GM18519 (cell line): Measurements from ENCODE around the gene LTA.

Experiments
- ATAC-seq: cut with Tn5 transposase; IDR thresholded peaks from one replicate; pipeline ENCODE4 v1.9.1; 2021; ENCODE audit warnings: mild to moderate bottlenecking, moderate library complexity; ENCODE audit not compliant: unreplicated experiment, low FRiP score

LTA gene

GRCh38 chr6:31572041-31572911 lies at the start of gene LTA:
Gene LTA (plus strand): TSS chr6:31572289. CDS start chr6:31572743, 454 bp downstream.
- ATAC-seq: no peak

GRCh38 chr6:31525553-31525931 lies 46.5 kb upstream of the LTA start:
- no peak for ATAC-seq

GRCh38 chr6:31525932-31526591 lies 46.0 kb upstream of the LTA start:
- no peak for ATAC-seq

GRCh38 chr6:31528307-31528777 lies 43.7 kb upstream of the LTA start:
- no peak for ATAC-seq

- no peak for ATAC-seq
These were observed 43.2 kb upstream of the LTA start, which contains the start of gene MCCD1 for GRCh38 chr6:31528821-31529328. Gene MCCD1 (plus strand): TSS chr6:31528962. CDS start chr6:31529015, 53 bp downstream.

GRCh38 chr6:31529329-31530150 lies 42.5 kb upstream of the LTA start:
- ATAC-seq: no peak

GRCh38 chr6:31530659-31531058 lies 41.4 kb upstream of the LTA start:
- ATAC-seq: no peak

- ATAC-seq: no peak
These were observed 40.9 kb upstream of the LTA start for GRCh38 chr6:31531162-31531561.

- no peak for ATAC-seq
These were observed 40.1 kb upstream of the LTA start for GRCh38 chr6:31531771-31532643.

GRCh38 chr6:31532644-31533454 lies 39.2 kb upstream of the LTA start:
- no peak for ATAC-seq

- ATAC-seq: no peak
These were observed 38.6 kb upstream of the LTA start for GRCh38 chr6:31533455-31533841.

GRCh38 chr6:31534011-31534410 lies 38.1 kb upstream of the LTA start:
- no peak for ATAC-seq

- ATAC-seq: no peak
These were observed 37.5 kb upstream of the LTA start for GRCh38 chr6:31534521-31535040.

- ATAC-seq: no peak
These were observed 36.4 kb upstream of the LTA start for GRCh38 chr6:31535538-31536324.

- no peak for ATAC-seq
These were observed 33.2 kb upstream of the LTA start for GRCh38 chr6:31538805-31539400.

- ATAC-seq: no peak
These were observed 31.4 kb upstream of the LTA start for GRCh38 chr6:31540640-31541039.

- ATAC-seq: no peak
These were observed 30.9 kb upstream of the LTA start for GRCh38 chr6:31541059-31541657.
